Osteoblast (primary cell): ENCODE measurements around the gene CLEC16A. TPM values are rescaled to one million over a fixed set of nuclear protein-coding genes. Genes with fewer than 3 reads are reported as not detected.

ENCODE experiments used
- DNase-seq: peaks from one replicate; pipeline ENCODE4 v3.0.0; 2011; ENCODE audit warnings: low spot score, mixed read lengths; ENCODE audit not compliant: insufficient read length; ENCODE audit errors: missing footprints
- H2AFZ ChIP-seq: 2 replicates; pipeline ENCODE4 v1.6.0; 2011; ENCODE audit warnings: mild to moderate bottlenecking, low read length
- H3K27ac ChIP-seq: 2 replicates; pipeline ENCODE4 v1.5.1; 2011; ENCODE audit warnings: mild to moderate bottlenecking, low read depth, low read length, moderate library complexity
- H3K27me3 ChIP-seq: 2 replicates; pipeline ENCODE4 v1.6.0; 2012; ENCODE audit warnings: mild to moderate bottlenecking, control low read depth, inconsistent platforms, low read length, moderate library complexity; ENCODE audit not compliant: insufficient read depth
- H3K36me3 ChIP-seq: 2 replicates; pipeline ENCODE4 v1.5.1; 2011; ENCODE audit warnings: mild to moderate bottlenecking, low read length, control low read depth, moderate library complexity; ENCODE audit not compliant: insufficient read depth
- H3K4me1 ChIP-seq: 2 replicates; pipeline ENCODE4 v1.5.1; 2011; ENCODE audit warnings: mild to moderate bottlenecking, low read length, control low read depth, moderate library complexity; ENCODE audit not compliant: insufficient read depth
- H3K4me2 ChIP-seq: 2 replicates; pipeline ENCODE4 v1.6.0; 2011; ENCODE audit warnings: mild to moderate bottlenecking, low read length; ENCODE audit not compliant: insufficient read depth
- H3K4me3 ChIP-seq: fragments of 200-600 bp; sonication (generic); 3 replicates; pipeline ENCODE4 v1.5.1; 2012; ENCODE audit warnings: mild to moderate bottlenecking, low read length, inconsistent platforms; ENCODE audit not compliant: insufficient read depth
- H3K79me2 ChIP-seq: 2 replicates; pipeline ENCODE4 v1.6.0; 2012; ENCODE audit warnings: mild to moderate bottlenecking, low read length, control low read depth, inconsistent platforms; ENCODE audit not compliant: insufficient read depth
- H3K9me3 ChIP-seq: 2 replicates; pipeline ENCODE4 v1.5.1; 2011; ENCODE audit warnings: low read depth, low read length, control low read depth
- H4K20me1 ChIP-seq: 2 replicates; pipeline ENCODE4 v1.6.0; 2012; ENCODE audit warnings: mild to moderate bottlenecking, low read length, control low read depth; ENCODE audit not compliant: insufficient read depth
- CTCF ChIP-seq: IDR thresholded peaks from 2 replicates; pipeline ENCODE4 v1.5.1; 2011; ENCODE audit warnings: mild to moderate bottlenecking, low read depth, low read length, moderate library complexity; ENCODE audit errors: extremely low read depth
- total RNA-seq: library from RNA; depleted of rRNA; stranded (reverse); fragments of >200 nt; gene quantifications from 2 replicates; pipeline ENCODE4 v1.2.3, GENCODE V29; 2012

CLEC16A gene
- total RNA-seq, 1 donor = 25.7 TPM

DNA sequence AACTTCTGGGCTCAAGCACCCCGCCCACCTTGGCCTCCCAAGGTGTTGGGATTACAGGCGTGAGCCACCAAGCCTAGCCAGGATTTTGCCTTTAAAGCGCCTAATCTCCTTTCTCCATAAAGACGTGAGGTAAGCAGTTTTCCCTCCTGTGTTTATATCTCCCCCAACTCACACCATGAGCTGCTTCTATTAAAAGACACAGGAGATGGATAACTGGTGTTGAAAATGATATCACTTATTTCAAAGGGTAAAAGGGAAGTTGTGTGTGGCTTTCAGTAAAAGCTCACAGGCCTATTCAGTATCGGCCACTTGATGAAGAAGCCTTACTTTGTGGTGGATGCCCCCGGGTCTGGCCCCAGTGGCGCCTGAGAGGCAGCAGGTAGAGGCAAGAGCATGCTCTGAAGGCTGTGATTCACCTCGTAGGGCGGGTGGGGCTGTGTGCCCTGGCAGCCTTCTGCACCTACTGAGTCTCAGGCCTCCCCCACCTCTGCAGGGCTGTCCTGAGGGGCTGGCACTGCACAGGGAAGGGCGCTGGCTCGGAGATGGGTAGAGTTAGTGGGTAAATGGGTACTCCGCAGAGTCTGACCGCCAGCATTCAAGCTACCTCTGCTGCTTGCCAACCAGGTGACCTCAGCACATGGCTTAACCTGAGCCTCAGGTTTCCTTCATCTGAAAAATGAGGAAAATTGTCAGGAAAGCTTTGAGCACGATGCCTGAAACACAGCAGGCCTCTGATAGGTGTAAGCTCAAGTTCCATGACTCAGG, 146.8 kb downstream of the CLEC16A start:
- no peaks in the 10 kb centered on the region for H3K36me3 ChIP-seq
- no peaks in the 10 kb centered on the region for H3K79me2 ChIP-seq
- no peak for DNase-seq
- peaks cover 3% of the 10 kb centered on the region for H3K4me1 ChIP-seq
- no peaks in the 10 kb centered on the region for H3K9me3 ChIP-seq
- no peak overlapping the region for H2AFZ ChIP-seq
- H3K27me3 ChIP-seq = no peaks in the 10 kb centered on the region
- H3K27ac ChIP-seq = no peak overlapping the region
- no peak for TF ChIP-seq CTCF
- no peak overlapping the region for H3K4me2 ChIP-seq
- no peaks in the 10 kb centered on the region for H4K20me1 ChIP-seq
- no peak overlapping the region for H3K4me3 ChIP-seq

DNA sequence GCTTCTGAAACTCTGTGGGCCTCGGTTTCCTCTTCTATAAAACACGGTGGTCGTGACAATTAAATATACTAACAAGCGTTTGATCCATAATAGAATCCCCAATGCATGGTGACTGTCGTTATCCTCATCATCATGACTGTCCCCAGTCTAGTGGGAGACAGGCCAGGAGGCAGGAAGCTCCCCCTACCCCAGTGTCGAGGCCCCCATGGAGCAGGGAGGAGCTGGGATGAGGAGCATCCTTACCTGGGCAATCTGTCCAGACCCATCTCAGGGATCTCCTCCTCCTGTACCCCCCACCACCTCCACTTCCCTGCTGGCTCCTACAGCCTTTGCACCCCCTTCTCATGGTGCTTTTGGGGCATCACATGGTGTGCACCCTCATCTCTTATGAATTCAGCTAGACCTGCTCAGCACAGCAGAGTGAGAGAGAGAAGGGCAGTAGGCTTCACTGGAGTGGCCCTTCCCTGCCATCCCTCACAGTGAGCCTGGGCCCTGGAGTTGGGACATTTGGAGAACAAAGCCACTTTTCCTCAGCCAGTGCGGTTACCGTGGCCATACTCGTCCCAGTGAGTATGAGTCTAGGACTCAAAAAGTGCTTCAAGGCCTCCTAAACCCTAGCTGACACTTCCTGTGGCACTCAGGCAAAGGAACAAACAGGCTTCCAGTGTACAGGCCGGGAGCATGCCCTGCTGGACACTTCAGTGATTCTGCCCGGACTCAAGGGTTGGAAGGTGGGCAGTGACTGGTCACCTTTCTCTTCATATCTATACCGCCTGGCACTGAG, 148.6 kb downstream of the CLEC16A start:
- Histone ChIP-seq H2AFZ (no peak overlapping the region), H4K20me1 (no peaks in the 10 kb centered on the region), H3K36me3 (no peaks in the 10 kb centered on the region), H3K79me2 (no peaks in the 10 kb centered on the region), H3K27me3 (no peaks in the 10 kb centered on the region), H3K4me2 (no peak overlapping the region), H3K9me3 (no peaks in the 10 kb centered on the region), H3K4me3 (no peak overlapping the region), H3K27ac (no peak overlapping the region), H3K4me1 (peaks cover 3% of the 10 kb centered on the region)
- no peak for DNase-seq
- no peak for TF ChIP-seq CTCF

DNA sequence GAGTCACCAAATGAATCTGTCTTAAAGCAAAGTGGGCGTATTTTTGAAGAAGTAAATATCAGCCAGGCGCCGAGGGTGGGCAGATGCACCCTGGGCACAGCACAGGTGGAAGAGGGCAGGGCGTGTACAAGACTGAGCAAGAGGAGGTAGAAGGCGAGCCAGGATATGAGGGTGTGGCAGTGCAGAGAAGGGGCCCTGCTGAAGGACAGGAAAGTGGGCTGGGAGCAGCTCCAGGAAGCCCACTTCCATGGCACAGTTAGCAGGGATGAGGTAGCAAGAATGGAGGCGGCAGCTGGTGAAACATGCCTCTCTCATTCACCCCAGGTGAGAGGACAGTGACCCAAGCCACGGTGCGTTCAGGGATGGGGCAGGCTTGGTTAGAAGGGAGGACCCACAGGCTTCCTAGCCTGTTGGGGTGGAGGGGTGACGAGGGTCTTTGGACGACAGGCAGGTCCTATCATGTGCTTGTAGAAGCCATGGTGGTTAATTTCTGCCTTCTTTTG, 149.3 kb downstream of the CLEC16A start:
- TF ChIP-seq CTCF = no peak
- H3K36me3 ChIP-seq = no peaks in the 10 kb centered on the region
- no peaks in the 10 kb centered on the region for H3K27me3 ChIP-seq
- H4K20me1 ChIP-seq = no peaks in the 10 kb centered on the region
- no peak overlapping the region for H3K4me2 ChIP-seq
- no peaks in the 10 kb centered on the region for H3K9me3 ChIP-seq
- no peak for DNase-seq
- H3K27ac ChIP-seq = no peak overlapping the region
- H3K4me1 ChIP-seq = peaks cover 3% of the 10 kb centered on the region
- no peak overlapping the region for H3K4me3 ChIP-seq
- no peak overlapping the region for H2AFZ ChIP-seq
- H3K79me2 ChIP-seq = no peaks in the 10 kb centered on the region
